ENCODE results near the gene DMP1.
"Not testable (repeated sequence)": the region's sequence is repeated elsewhere in the genome, so short reads cannot be mapped to it uniquely, and the experiment has no call there.

The DMP1 gene

GRCh38 chr4:87669373-87669772, 19.3 kb downstream of the DMP1 start:
- no peak for DNase-seq (ENCODE audit: low read depth)
- TF ChIP-seq, protein P1, sequence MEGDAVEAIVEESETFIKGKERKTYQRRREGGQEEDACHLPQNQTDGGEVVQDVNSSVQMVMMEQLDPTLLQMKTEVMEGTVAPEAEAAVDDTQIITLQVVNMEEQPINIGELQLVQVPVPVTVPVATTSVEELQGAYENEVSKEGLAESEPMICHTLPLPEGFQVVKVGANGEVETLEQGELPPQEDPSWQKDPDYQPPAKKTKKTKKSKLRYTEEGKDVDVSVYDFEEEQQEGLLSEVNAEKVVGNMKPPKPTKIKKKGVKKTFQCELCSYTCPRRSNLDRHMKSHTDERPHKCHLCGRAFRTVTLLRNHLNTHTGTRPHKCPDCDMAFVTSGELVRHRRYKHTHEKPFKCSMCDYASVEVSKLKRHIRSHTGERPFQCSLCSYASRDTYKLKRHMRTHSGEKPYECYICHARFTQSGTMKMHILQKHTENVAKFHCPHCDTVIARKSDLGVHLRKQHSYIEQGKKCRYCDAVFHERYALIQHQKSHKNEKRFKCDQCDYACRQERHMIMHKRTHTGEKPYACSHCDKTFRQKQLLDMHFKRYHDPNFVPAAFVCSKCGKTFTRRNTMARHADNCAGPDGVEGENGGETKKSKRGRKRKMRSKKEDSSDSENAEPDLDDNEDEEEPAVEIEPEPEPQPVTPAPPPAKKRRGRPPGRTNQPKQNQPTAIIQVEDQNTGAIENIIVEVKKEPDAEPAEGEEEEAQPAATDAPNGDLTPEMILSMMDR (IDR thresholded peaks at IDR 0.05; ENCODE audit: insufficient read depth, low read depth, low read length, missing control alignments): no peak
- no peak overlapping the region for H3K4me3 ChIP-seq (ENCODE audit: low read depth, low read length)

- H3K4me3 ChIP-seq (ENCODE audit: low read depth, low read length): no peak overlapping the region
- TF ChIP-seq, protein P1 (IDR thresholded peaks at IDR 0.05; ENCODE audit: insufficient read depth, low read depth, low read length, missing control alignments): no peak
- DNase-seq (ENCODE audit: low read depth): peak; percentile 35
Measured at GRCh38 chr4:87677731-87678130, 27.7 kb downstream of the DMP1 start.

- TF ChIP-seq, protein P1 (IDR thresholded peaks at IDR 0.05; ENCODE audit: insufficient read depth, low read depth, low read length, missing control alignments): peak; percentile 65
- H3K4me3 ChIP-seq (ENCODE audit: low read depth, low read length): no peak overlapping the region
- peak; percentile 66 for DNase-seq (ENCODE audit: low read depth)
Measured at GRCh38 chr4:87679449-87680169, 29.5 kb downstream of the DMP1 start.

DNA sequence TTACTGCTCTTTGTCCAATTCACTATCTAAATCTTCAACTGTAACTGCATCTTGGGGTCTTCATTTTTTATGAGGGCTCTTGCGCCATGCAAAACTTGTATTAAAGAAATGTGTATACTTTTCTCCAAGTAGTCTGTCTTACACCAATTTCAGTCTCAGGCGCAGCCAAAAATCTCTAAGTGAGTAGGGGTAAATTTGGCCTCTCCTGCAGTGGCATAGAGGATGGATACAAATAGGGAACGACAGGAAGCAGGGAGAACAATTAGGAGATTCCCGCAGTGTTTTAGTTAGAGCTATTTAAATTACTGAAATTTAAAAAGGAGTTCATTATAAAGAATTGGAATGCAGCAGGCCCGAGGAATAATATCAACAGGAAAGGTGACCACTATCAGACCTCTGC, 30.2 kb downstream of the DMP1 start:
- TF ChIP-seq, protein P1 (IDR thresholded peaks at IDR 0.05; ENCODE audit: insufficient read depth, low read depth, low read length, missing control alignments): no peak
- no peak for DNase-seq (ENCODE audit: low read depth)
- H3K4me3 ChIP-seq (ENCODE audit: low read depth, low read length): no peak overlapping the region

GRCh38 chr4:87688316-87688715, 38.2 kb downstream of the DMP1 start:
- no peak overlapping the region for H3K4me3 ChIP-seq (ENCODE audit: low read depth, low read length)
- TF ChIP-seq, protein P1 (IDR thresholded peaks at IDR 0.05; ENCODE audit: insufficient read depth, low read depth, low read length, missing control alignments): no peak
- DNase-seq (ENCODE audit: low read depth): no peak

- not testable (repeated sequence) for DNase-seq (ENCODE audit: low read depth); H3K4me3 ChIP-seq (ENCODE audit: low read depth, low read length)
Measured at GRCh38 chr4:87690947-87691346, 40.9 kb downstream of the DMP1 start.

DNA sequence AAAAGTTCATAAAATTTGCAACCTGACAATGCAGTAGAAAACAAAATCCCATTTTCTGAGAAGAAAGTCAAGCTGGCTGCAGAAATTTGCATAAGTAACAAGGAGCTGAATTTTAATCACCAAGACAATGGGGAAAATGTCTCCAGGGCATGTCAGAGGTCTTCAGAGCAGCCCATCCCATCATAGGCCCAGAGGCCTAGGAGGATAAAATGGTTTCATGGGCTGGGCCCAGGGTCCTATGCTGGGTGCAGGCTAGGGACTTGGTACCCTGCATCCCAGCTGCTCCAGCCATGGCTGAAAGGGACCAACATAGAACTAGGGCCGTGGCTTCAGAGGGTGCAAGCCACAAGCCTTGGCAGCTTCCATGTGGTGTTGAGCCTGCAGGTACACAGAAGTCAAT, 42.0 kb downstream of the DMP1 start:
- H3K4me3 ChIP-seq (ENCODE audit: low read depth, low read length); DNase-seq (ENCODE audit: low read depth): not testable (repeated sequence)

DNA sequence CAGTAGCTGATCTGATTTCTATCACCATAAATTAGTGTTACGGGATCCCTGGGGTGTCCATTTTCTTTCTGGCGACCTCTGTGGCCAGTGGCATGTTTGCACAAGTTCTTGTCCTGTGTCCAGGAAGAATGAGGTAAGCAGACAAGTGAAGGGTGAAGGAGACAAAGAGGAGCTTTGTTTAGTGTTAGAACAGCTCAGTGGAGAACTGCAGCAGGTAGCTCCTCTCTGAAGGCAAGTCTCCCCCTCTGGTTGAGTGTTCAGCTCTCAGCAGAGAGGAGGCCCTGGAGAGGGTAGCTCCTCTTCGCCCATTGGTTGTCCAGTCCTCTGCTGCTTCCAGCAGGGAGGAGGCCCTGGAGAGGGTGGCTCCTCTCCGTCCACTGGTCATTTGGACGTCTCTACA, 47.2 kb downstream of the DMP1 start:
- no peak overlapping the region for H3K4me3 ChIP-seq (ENCODE audit: low read depth, low read length)
- TF ChIP-seq, protein P1 (IDR thresholded peaks at IDR 0.05; ENCODE audit: insufficient read depth, low read depth, low read length, missing control alignments): no peak
- DNase-seq (ENCODE audit: low read depth): no peak

Data from GM12865 (cell line).